Measurements from ENCODE around the gene KDM4D.

DNA sequence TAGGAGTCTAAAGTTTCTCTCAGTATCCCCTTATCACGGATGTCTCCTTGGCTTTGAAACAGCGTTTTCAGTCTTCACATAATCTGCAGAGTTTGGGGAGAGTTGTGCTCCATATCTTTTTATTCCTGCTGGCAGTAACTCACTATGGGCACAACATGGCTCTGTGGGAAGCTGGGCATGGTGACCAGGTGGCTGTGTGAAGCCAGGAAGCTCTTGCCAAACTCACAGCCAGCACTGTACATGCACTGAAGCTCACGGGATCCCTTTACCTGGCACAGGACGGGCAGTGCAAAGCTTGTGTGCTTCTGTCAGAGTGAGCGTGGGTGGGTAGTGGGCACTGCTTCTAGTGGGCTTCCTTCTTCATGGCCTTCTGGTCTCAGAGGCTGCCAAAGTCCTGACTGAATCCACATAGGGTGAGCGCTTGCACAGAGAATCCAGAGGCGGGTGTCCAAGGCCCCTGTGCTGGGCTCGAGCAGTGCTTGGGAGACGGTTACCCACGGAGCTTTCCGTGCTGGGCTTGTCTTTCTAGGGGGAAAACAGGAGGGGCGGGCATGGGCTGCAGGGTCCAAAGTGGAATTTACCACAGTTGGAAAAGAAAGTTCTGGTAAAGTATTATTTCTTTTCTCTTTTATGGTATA lies 40.8 kb downstream of the KDM4D start:
- TF ChIP-seq FOXJ3 (CRISPR knock-in tag; IDR thresholded peaks at IDR 0.05) (no peak), FOSL2 (IDR thresholded peaks at IDR 0.05; ENCODE audit: borderline replicate concordance, low read depth) (no peak), YY1 (IDR thresholded peaks at IDR 0.05; ENCODE audit: low read depth) (no peak), JUND (IDR thresholded peaks at IDR 0.05) (no peak), POLR2AphosphoS5 (IDR thresholded peaks at IDR 0.05; ENCODE audit: low read depth, low read length) (no peak), SIN3A (IDR thresholded peaks at IDR 0.05; ENCODE audit: borderline replicate concordance, low read depth, low read length) (no peak), RFX5 (IDR thresholded peaks at IDR 0.05; ENCODE audit: low read length) (no peak)
- TF ChIP-seq, protein P1, sequence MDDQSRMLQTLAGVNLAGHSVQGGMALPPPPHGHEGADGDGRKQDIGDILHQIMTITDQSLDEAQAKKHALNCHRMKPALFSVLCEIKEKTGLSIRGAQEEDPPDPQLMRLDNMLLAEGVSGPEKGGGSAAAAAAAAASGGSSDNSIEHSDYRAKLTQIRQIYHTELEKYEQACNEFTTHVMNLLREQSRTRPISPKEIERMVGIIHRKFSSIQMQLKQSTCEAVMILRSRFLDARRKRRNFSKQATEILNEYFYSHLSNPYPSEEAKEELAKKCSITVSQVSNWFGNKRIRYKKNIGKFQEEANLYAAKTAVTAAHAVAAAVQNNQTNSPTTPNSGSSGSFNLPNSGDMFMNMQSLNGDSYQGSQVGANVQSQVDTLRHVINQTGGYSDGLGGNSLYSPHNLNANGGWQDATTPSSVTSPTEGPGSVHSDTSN (IDR thresholded peaks at IDR 0.05), result no peak
- TF ChIP-seq, protein P2, sequence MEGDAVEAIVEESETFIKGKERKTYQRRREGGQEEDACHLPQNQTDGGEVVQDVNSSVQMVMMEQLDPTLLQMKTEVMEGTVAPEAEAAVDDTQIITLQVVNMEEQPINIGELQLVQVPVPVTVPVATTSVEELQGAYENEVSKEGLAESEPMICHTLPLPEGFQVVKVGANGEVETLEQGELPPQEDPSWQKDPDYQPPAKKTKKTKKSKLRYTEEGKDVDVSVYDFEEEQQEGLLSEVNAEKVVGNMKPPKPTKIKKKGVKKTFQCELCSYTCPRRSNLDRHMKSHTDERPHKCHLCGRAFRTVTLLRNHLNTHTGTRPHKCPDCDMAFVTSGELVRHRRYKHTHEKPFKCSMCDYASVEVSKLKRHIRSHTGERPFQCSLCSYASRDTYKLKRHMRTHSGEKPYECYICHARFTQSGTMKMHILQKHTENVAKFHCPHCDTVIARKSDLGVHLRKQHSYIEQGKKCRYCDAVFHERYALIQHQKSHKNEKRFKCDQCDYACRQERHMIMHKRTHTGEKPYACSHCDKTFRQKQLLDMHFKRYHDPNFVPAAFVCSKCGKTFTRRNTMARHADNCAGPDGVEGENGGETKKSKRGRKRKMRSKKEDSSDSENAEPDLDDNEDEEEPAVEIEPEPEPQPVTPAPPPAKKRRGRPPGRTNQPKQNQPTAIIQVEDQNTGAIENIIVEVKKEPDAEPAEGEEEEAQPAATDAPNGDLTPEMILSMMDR (IDR thresholded peaks at IDR 0.05), result no peak

Data from SK-N-SH (cell line).